Activated CD4-positive, CD25-positive, alpha-beta regulatory T cell treated with anti-CD3 and anti-CD28 coated beads, Interleukin-2, amount 50 U/mL, for 72 hours (primary cell): Measurements from ENCODE around the gene RTP3.
"Not testable (repeated sequence)": the region's sequence is repeated elsewhere in the genome, so short reads cannot be mapped to it uniquely, and the experiment has no call there.

ENCODE experiments used
- DNase-seq: peaks from one replicate; pipeline ENCODE4 v3.0.0; 2021

Gene RTP3

GRCh38 chr3:46491089-46492070, 6.4 kb upstream of the RTP3 start:
- DNase-seq = no peak

DNA sequence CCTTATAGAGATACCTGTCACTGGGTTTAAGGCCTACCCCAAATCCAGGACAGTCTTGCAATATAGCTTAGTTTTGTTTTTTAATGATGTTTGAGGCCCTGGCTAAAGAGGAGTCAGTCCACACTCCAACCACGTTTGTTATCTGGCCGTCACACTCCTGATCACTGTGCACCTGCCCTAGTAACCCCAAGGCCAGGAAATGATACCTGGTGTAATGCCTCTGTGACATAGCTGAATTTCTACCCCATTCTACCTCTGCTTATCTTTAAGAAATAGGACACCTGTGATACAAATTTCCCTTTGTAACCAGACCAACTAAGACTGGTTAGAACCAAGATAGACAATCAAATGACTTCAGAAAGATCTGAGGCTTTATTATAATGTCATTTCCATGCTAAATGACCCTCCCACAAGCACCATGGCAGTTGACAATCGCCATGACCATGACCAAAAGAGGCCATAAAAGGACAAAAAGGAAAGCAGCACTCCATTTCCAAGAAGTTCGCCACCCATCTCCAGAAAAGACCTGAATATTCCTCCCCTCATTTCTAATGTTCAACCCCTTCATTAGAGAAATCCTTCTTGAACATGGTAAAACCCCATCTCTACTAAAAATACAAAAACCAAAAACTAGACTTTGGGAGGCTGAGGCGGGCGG, 4.8 kb upstream of the RTP3 start:
- DNase-seq = no peak

- not testable (repeated sequence) for DNase-seq
Measured at GRCh38 chr3:46494491-46494890, 3.3 kb upstream of the RTP3 start.

DNA sequence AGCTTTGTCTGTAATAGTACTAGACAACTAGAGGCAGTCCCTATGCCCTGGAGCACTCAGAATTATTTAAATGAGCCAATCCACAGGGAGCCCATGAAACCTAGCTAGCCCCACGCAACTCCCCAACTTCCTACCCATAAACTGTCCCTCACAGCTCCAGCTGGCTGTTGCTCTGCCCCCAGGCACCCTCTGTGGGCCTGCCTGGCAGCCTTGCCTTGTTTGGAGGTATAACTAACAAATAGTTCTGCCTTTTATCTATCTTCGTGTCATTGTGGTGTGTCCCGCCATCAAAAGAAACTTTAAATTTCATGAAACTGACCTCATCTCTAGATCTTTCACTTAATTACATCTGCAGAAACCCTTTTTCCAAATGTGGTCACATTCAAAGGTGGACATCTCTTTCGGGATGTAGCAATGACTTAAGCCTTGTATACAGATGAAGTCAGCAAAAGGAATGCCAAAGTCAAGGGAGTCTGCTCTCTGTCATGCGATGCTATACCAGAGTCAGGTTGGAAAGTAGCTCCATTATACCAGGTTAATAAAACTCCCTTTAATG, 1.8 kb upstream of the RTP3 start:
- DNase-seq = no peak

DNA sequence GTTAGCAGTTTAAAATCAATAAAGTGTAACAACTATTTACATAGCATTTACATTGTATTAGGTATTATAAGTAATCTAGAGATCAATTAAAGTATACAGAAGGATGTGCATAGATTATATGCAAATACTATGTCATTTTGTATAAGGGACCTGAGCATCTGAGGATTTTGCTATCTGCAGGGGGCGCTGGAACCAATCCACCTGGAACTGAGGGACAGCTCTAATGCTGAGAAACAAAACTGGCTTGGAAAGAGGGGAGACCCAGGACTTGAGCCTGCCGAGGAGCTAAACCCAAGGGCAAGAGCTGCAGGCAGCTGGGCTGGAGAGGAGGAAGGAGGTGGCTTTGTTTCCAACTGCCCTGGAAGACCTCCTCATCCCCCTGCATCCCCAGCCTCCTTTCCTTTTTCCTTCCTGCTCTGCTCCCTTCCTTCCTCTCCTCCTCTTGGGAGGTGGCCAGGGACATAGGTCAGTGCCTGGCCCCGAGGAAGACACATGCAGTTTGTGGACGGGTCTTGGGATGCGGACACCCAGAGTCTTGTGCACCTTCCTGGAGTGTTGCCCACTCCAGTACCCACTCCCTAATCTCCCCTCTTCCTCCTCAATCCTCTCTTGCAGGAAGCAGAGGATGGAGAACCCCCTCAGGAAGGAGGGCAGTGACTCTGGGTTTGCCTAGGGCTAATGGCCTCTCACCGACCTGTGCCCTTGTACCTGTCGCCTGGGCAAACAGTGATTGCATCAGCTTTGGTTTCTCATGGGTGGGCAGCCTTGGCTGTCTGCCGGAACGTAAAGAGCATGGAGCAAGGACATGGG, 825 bp upstream of the RTP3 start:
- no peak for DNase-seq

GRCh38 chr3:46498916-46499519, 1.2 kb downstream of the RTP3 start:
- no peak for DNase-seq

GRCh38 chr3:46500656-46501635, 3.2 kb downstream of the RTP3 start:
- DNase-seq = no peak

DNA sequence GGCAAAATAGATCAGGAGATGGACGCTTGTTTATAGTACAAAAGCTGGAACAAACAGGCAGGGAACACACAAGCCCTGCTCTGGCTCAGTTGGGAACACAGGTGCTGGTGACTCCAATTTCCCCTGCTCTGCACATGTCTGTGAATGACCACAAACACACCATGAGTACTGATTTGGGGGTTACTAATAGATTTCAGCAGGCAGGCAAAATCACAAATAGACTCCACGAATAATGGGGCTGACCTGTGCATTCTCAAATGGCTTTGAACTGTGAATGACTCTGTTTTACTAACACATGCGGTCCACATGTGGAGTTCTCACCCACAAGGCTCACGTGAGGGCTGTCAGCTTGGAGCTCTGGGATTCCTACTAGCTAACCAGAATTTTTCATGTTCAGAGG, 3.9 kb downstream of the RTP3 start:
- DNase-seq = no peak

DNA sequence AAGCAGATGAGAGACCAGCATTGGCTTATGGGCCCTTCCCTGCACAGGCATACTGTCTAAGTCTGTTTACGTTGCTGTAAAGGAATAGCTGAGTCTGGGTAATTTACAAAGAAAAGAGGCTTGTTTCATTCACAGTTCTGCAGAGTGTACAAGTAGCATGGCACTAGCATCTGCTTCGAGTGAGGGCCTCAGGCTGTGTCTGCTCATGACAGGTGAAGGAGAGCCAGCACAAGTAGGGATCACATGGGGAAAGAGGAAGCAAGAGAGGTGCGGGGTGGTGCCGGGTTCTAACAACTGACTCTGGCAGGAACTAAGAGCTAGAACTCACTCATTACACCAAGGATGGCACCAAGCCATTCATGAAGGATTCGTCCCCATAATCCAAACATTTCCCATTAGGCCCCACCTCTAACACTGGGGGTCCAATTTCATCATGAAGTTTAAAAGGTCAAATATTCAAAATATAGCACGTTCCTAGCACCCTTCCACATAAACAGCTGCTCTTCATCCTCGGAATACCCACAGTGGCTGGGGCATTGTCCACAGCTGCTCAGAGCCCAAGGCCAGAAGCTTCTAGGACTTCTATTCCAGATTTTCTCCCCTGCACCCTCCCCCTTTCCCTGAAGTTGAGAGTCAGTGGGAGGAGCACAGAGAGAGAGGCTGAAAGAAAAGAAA, 5.6 kb downstream of the RTP3 start:
- DNase-seq = no peak

- no peak for DNase-seq
Measured at GRCh38 chr3:46504789-46505188, 7.0 kb downstream of the RTP3 start.

GRCh38 chr3:46505953-46506352, 8.2 kb downstream of the RTP3 start:
- DNase-seq = no peak

DNA sequence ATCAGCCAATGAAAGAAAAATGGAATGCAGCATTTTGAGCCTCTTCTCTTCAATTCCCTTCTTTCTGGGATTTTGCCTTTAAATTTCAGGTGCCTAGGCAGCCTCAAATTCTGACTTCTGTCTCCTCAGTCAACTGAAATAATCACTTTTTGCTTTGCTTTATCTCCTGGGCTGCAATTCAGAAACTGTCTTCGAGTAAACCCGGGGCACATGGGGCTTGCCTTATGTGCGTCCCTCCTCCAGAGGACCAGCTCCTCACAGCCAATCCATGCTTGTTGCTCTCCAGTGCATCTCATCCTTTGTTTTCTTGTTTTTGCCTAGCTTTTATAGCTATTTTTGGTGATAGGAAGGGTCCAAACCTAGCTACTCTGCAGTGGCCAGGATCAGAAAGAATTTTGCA, 8.8 kb downstream of the RTP3 start:
- DNase-seq = no peak

DNA sequence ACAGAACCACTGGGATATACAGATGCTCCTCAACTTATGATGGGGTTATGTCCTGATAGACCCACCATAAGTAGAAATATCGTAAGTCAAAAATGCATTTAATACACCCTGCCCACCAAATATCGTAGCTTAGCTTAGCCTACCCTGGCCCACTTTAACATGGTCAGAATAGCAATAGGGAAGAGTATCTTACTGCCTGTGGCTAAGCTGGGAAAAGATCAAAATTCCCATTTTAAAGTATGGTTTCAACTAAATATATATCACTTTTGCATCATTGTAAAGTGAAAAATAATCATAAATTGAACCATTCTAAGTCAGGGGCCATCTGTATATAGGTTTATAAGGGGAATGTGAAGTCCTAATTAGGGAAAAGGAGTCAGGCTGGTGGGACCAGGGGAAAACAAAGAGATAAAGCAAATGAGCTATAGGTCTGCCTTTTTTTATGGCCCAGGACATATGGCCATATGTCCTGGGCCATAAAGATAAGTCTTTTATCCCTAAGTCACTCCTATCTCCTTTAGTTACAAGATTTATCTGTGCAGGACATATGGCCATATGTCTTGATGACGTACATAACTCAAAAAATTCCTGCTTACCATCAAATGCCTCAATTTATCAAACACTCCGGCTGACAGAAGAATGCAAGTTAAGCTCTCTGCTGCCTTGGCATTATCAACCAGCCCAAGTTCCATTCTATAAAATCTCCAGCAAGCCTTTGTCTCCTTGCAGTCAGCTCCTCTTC, 11.2 kb downstream of the RTP3 start:
- no peak for DNase-seq

- no peak for DNase-seq
Measured at GRCh38 chr3:46509661-46510187, 11.9 kb downstream of the RTP3 start.

DNA sequence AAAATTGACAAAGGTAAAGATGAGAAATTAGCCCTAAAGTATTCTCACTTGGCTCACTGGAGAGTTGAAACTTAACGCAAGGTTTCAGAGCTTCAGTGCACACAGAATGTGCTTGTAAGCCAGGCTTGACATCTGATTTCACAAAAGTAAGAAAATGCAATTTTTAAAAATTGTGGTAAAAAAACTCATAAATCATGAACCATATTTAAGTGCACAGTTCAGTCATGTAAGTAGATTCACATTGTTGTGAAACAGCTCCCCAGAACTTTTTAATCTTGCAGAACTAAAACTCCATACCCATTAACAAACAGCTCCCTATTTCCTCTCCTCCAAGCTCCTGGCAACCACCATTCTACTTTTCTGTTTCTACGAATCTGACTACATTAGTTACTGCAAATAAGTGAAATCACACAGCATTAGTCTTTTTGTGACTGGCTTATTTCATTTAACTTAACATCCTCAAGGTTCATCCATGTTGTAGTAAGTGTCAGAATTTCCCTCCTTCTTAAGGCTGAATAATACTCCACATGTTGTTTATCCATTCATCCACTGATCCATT, 14.5 kb downstream of the RTP3 start:
- no peak for DNase-seq

DNA sequence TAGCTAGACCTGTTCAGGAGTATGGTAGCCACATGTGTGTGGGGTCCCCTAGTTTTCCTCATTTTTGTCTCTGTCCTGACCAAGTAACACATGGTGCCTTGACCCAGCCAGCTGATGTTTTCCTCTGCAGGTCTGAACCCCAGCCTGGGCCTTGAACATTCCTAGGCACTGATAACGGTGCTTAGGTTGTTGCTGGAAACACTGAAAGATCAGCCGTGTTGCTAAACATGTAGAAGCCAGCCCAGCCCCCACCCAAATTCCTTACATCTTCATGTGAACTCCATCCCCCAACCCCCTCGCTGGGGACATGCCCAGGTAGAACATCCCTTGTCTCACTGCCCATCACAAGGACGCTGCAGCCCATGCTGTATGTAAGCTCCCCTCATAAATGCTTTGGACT, 18.7 kb downstream of the RTP3 start:
- no peak for DNase-seq

DNA sequence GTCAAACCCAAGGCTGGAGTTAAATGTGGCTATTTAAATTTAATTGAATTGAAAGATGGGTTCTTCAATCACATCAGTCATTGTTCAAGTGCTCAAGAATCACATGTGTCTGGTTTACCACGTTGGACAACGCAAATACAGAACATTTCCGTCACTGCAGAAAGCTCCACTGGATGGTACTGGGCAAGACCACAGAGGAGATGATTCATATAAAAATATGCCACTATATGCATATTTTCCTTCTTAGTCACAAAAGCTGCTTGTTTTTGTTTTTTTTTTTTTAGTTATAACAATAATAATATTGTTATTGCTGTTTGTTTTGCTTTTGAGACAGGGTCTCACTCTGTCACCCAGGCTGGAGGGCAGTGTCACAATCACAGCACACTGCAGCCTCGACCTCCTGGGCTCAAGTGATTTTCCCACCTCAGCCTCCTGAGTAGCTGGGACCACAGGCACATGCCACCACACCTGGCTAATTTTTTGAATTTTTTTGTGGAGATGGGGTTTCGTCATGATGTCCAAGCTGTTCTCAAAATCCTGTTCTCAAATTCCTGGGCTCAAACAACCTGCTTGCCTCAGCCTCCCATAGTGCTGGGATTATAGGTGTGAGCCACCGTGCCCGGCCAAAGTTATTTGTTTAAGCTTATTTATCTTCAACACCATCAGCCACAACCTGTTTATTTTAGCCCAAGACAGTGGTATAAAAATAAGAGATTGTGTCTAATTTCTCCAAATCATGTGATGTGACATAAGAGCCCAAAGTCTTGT, 19.4 kb downstream of the RTP3 start:
- no peak for DNase-seq

- DNase-seq = no peak
Measured at GRCh38 chr3:46517784-46518181, 20.0 kb downstream of the RTP3 start.

DNA sequence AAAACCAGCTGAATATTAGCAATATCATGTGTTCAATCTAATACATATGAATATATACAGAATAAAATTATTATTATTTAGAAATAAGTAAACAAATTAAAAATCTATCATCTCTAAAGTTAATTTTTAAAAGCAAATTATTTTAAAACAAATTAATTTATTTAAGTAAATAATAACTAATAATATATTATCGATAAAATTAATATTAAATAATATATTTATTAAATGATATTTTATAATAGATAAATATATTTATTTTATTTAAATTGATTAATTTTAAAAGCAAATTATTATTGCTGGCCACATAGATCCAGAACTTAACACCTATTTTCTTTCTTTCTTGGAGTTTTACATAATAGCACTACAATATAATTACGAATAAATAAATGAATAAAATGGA, 22.2 kb downstream of the RTP3 start:
- DNase-seq = no peak
